ENCODE data around the gene SLC12A3.
A peak's percentile ranks its signal among the peaks of the same experiment; 100 is the strongest.
"Not testable (repeated sequence)": the region's sequence is repeated elsewhere in the genome, so short reads cannot be mapped to it uniquely, and the experiment has no call there.

The SLC12A3 gene

GRCh38 chr16:56923481-56924091, 58.6 kb downstream of the SLC12A3 start:
- DNase-seq, result no peak

- DNase-seq, result no peak
These were observed 62.5 kb downstream of the SLC12A3 start for GRCh38 chr16:56927471-56927870.

GRCh38 chr16:56929639-56930038, 64.6 kb downstream of the SLC12A3 start:
- no peak for DNase-seq

GRCh38 chr16:56930486-56931270, 65.7 kb downstream of the SLC12A3 start:
- DNase-seq, result peak; percentile 65

- DNase-seq, result peak; percentile 70
These were observed 66.4 kb downstream of the SLC12A3 start for GRCh38 chr16:56931271-56931891.

- DNase-seq, result peak; percentile 99
These were observed 67.1 kb downstream of the SLC12A3 start, which contains the start of gene HERPUD1 for GRCh38 chr16:56931892-56932720. TSS of gene HERPUD1 (plus strand) at chr16:56932142. CDS start at chr16:56932245, 103 bp downstream.

GRCh38 chr16:56932721-56933619, 68.0 kb downstream of the SLC12A3 start:
- peak; percentile 93 for DNase-seq

GRCh38 chr16:56933828-56934598, 69.0 kb downstream of the SLC12A3 start:
- DNase-seq, result no peak

GRCh38 chr16:56934599-56935145, 69.7 kb downstream of the SLC12A3 start:
- not testable (repeated sequence) for DNase-seq

GRCh38 chr16:56935201-56935600, 70.2 kb downstream of the SLC12A3 start:
- peak; percentile 21 for DNase-seq

GRCh38 chr16:56936491-56936890, 71.5 kb downstream of the SLC12A3 start:
- DNase-seq, result peak; percentile 32

GRCh38 chr16:56936950-56937349, 71.9 kb downstream of the SLC12A3 start:
- DNase-seq, result no peak

- peak; percentile 51 for DNase-seq
These were observed 73.9 kb downstream of the SLC12A3 start for GRCh38 chr16:56938664-56939513.

- DNase-seq, result peak; percentile 41
These were observed 74.8 kb downstream of the SLC12A3 start for GRCh38 chr16:56939801-56940200.

- no peak for DNase-seq
These were observed 76.1 kb downstream of the SLC12A3 start for GRCh38 chr16:56941092-56941491.

- no peak for DNase-seq
These were observed 76.9 kb downstream of the SLC12A3 start for GRCh38 chr16:56941856-56942331.

GRCh38 chr16:56943761-56944375, 78.9 kb downstream of the SLC12A3 start:
- no peak for DNase-seq

- DNase-seq, result peak; percentile 57
These were observed 80.2 kb downstream of the SLC12A3 start for GRCh38 chr16:56944954-56945839.
